DOHH2 (cell line): ENCODE data around the gene CATSPER3.

Experiments
- H3F3A ChIP-seq: fragments of 200-600 bp; sonication (generic), shearing (Covaris generic); 2 replicates; pipeline ENCODE4 v1.6.0; 2016; ENCODE audit warnings: antibody characterized with exemption, mild to moderate bottlenecking; ENCODE audit not compliant: control insufficient read depth, insufficient read depth
- H3K27ac ChIP-seq: fragments of 200-600 bp; sonication (generic); 2 replicates; pipeline ENCODE4 v1.5.1; 2014; ENCODE audit warnings: low read depth, mild to moderate bottlenecking, low read length, moderate library complexity
- H3K27me3 ChIP-seq: fragments of 200-600 bp; sonication (generic); 2 replicates; pipeline ENCODE4 v1.6.1; 2014; ENCODE audit warnings: mild to moderate bottlenecking, low read length, mixed read lengths; ENCODE audit not compliant: control insufficient read depth
- H3K36me3 ChIP-seq: fragments of 200-600 bp; sonication (generic); 2 replicates; pipeline ENCODE4 v1.6.1; 2014; ENCODE audit warnings: mild to moderate bottlenecking, low read length, moderate library complexity, mixed read lengths; ENCODE audit not compliant: control insufficient read depth
- H3K4me1 ChIP-seq: fragments of 200-600 bp; sonication (generic); 2 replicates; pipeline ENCODE4 v1.6.1; 2014; ENCODE audit warnings: mild to moderate bottlenecking, low read length, mixed read lengths; ENCODE audit not compliant: control insufficient read depth
- H3K4me2 ChIP-seq: fragments of 200-600 bp; sonication (generic); 2 replicates; pipeline ENCODE4 v1.6.0; 2014; ENCODE audit warnings: mild to moderate bottlenecking, low read length, moderate library complexity
- H3K4me3 ChIP-seq: fragments of 200-600 bp; sonication (generic); 2 replicates; pipeline ENCODE4 v1.5.1; 2014; ENCODE audit warnings: mild to moderate bottlenecking, low read length, mixed read lengths
- H3K79me2 ChIP-seq: fragments of 200-600 bp; sonication (generic); 2 replicates; pipeline ENCODE4 v1.6.1; 2014; ENCODE audit warnings: mild to moderate bottlenecking, low read length, mixed read lengths; ENCODE audit not compliant: control insufficient read depth
- H3K9me2 ChIP-seq: fragments of 200-600 bp; sonication (generic); replicated peaks from 2 replicates; pipeline ENCODE4 v1.6.1; 2014; ENCODE audit warnings: mild to moderate bottlenecking, low read length, mixed read lengths; ENCODE audit not compliant: control insufficient read depth
- H3K9me3 ChIP-seq: fragments of 200-600 bp; sonication (generic); 2 replicates; pipeline ENCODE4 v1.6.1; 2014; ENCODE audit warnings: antibody characterized with exemption, low read length, mixed read lengths; ENCODE audit not compliant: control insufficient read depth, insufficient read depth
- H4K20me1 ChIP-seq: fragments of 200-600 bp; sonication (generic); 2 replicates; pipeline ENCODE4 v1.6.0; 2014; ENCODE audit warnings: low read depth, mild to moderate bottlenecking, antibody characterized with exemption, low read length, moderate library complexity; ENCODE audit not compliant: control insufficient read depth, insufficient read depth
- CTCF ChIP-seq: fragments of 200-600 bp; sonication (generic); IDR thresholded peaks from one replicate; pipeline ENCODE4 v1.5.1; 2014; ENCODE audit warnings: antibody characterized with exemption, mild to moderate bottlenecking, low read depth, low read length; ENCODE audit not compliant: poor library complexity, severe bottlenecking
- EZH2phosphoT487 ChIP-seq: fragments of 200-600 bp; sonication (generic); IDR thresholded peaks from 2 replicates; pipeline ENCODE4 v1.6.1; 2017; ENCODE audit warnings: borderline replicate concordance, mild to moderate bottlenecking, antibody characterized with exemption, low read length, moderate library complexity, mixed read lengths

CATSPER3 gene

DNA sequence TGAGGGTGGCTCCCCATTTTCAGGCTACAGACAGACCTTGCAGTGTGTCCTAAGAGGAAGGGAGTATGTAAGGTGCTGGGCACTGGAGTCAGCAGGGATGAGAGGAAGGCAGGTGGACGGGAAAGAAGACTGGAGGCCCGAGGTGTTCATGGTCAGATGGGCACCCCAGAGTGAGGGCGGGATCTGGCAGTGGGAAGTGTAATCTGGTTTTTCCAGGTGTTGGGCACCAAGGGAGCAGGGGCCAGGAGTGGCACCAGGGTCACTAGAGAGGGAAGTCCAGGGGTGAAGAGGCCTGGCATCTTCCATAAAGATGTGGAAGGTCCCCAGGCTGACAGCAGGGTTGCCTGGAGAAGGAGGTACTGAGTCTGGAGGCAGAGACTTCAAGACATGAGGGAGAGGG lies 36.7 kb downstream of the CATSPER3 start:
- Histone ChIP-seq H3F3A (no peaks in the 10 kb centered on the region), H3K4me1 (no peaks in the 10 kb centered on the region), H3K79me2 (no peaks in the 10 kb centered on the region), H3K4me2 (no peak overlapping the region), H3K9me3 (no peaks in the 10 kb centered on the region), H3K4me3 (no peak overlapping the region), H3K27ac (no peak overlapping the region), H4K20me1 (no peaks in the 10 kb centered on the region), H3K9me2 (no peaks in the 10 kb centered on the region), H3K36me3 (no peaks in the 10 kb centered on the region), H3K27me3 (no peaks in the 10 kb centered on the region)
- TF ChIP-seq CTCF (no peak), EZH2phosphoT487 (no peak)

DNA sequence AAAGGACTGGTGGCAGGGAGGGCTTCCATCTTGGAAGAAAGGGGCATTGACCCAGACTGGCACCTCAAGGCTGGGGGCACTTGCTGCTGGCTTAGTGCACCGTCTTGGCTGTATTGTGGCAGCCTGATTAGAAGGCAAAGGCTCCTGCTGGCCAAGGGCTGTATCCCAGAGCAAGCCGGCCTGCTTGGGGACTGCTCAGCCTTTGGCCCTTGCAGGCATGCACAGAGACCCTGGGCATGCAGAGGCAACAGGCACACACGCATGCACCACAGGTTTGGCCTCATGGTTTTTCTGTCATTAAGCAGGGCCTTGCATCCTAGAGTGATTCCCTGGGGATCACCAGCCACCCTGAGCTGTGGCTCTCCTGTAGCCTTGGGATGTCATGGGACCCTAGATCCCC lies 37.4 kb downstream of the CATSPER3 start:
- no peak overlapping the region for H3K4me2 ChIP-seq
- H3K36me3 ChIP-seq, result no peaks in the 10 kb centered on the region
- no peaks in the 10 kb centered on the region for H3K9me3 ChIP-seq
- no peaks in the 10 kb centered on the region for H3K79me2 ChIP-seq
- no peaks in the 10 kb centered on the region for H4K20me1 ChIP-seq
- no peak overlapping the region for H3K4me3 ChIP-seq
- no peaks in the 10 kb centered on the region for H3K4me1 ChIP-seq
- no peak for TF ChIP-seq EZH2phosphoT487
- no peak for TF ChIP-seq CTCF
- H3K27ac ChIP-seq, result no peak overlapping the region
- H3K9me2 ChIP-seq, result no peaks in the 10 kb centered on the region
- no peaks in the 10 kb centered on the region for H3F3A ChIP-seq
- H3K27me3 ChIP-seq, result no peaks in the 10 kb centered on the region

- no peaks in the 10 kb centered on the region for H3K36me3 ChIP-seq
Observed at GRCh38 chr5:135007305-135007704, 39.6 kb downstream of the CATSPER3 start.

More at GRCh38 chr5:135007305-135007704, 39.6 kb downstream of the CATSPER3 start:
- Histone ChIP-seq H3K27ac (no peak overlapping the region), H3K4me3 (no peak overlapping the region), H3K4me1 (no peaks in the 10 kb centered on the region), H3K79me2 (no peaks in the 10 kb centered on the region), H3F3A (no peaks in the 10 kb centered on the region), H3K9me3 (no peaks in the 10 kb centered on the region), H3K27me3 (no peaks in the 10 kb centered on the region), H3K4me2 (no peak overlapping the region), H4K20me1 (no peaks in the 10 kb centered on the region), H3K9me2 (no peaks in the 10 kb centered on the region)
- TF ChIP-seq CTCF (no peak), EZH2phosphoT487 (no peak)
